GM19043 (cell line): ENCODE results near the gene ENAH.

Experiments
- ATAC-seq: cut with Tn5 transposase; IDR thresholded peaks from one replicate; pipeline ENCODE4 v1.9.1; 2021; ENCODE audit warnings: low read depth; ENCODE audit not compliant: unreplicated experiment

Gene ENAH

GRCh38 chr1:225462714-225463574, 190.0 kb downstream of the ENAH start:
- no peak for ATAC-seq

- no peak for ATAC-seq
Measured at GRCh38 chr1:225462429-225462713, 190.6 kb downstream of the ENAH start.

GRCh38 chr1:225461533-225462428, 191.1 kb downstream of the ENAH start:
- ATAC-seq: no peak

GRCh38 chr1:225460737-225461532, 192.0 kb downstream of the ENAH start:
- no peak for ATAC-seq

GRCh38 chr1:225460021-225460736, 192.7 kb downstream of the ENAH start:
- ATAC-seq: no peak

GRCh38 chr1:225458222-225458631, 194.7 kb downstream of the ENAH start:
- no peak for ATAC-seq

- ATAC-seq: no peak
Measured at GRCh38 chr1:225454733-225455132, 198.2 kb downstream of the ENAH start.

GRCh38 chr1:225453797-225454648, 198.9 kb downstream of the ENAH start:
- no peak for ATAC-seq

GRCh38 chr1:225451840-225452515, 200.9 kb downstream of the ENAH start:
- ATAC-seq: no peak

GRCh38 chr1:225451340-225451739, 201.6 kb downstream of the ENAH start:
- no peak for ATAC-seq

GRCh38 chr1:225450491-225451191, 202.3 kb downstream of the ENAH start:
- ATAC-seq: no peak

GRCh38 chr1:225449774-225450173, 203.1 kb downstream of the ENAH start:
- no peak for ATAC-seq

GRCh38 chr1:225449261-225449660, 203.7 kb downstream of the ENAH start:
- no peak for ATAC-seq

- ATAC-seq: no peak
Measured at GRCh38 chr1:225448146-225448805, 204.6 kb downstream of the ENAH start.

GRCh38 chr1:225447650-225448089, 205.3 kb downstream of the ENAH start:
- no peak for ATAC-seq

- ATAC-seq: no peak
Measured at GRCh38 chr1:225446981-225447615, 205.8 kb downstream of the ENAH start.

- no peak for ATAC-seq
Measured at GRCh38 chr1:225446595-225446960, 206.3 kb downstream of the ENAH start.
